IMR-90 (cell line): ENCODE results near the gene SOBP. TPM values are rescaled to one million over a fixed set of nuclear protein-coding genes. Genes with fewer than 3 reads are reported as not detected.

Experiments
- ATAC-seq: fragments of 200-7000 bp; cut with Tn5 transposase; 2 replicates; pipeline ENCODE4 v1.9.1; 2020; ENCODE audit warnings: low read depth, mild to moderate bottlenecking, moderate library complexity
- BruUV-seq: library from RNA; stranded (reverse); fragments of 400-500 nt; replicated peaks from 2 replicates; lab custom pipeline; 2021; lab: Mats Ljungman, UMichigan
- CTCF ChIA-PET: fragments of 300-600 bp; formaldehyde crosslinking; extraction: SDS; loops from one replicate; lab custom pipeline; 2021; ENCODE audit warnings: antibody characterized with exemption; lab: Yijun Ruan, JAX
- POLR2A ChIA-PET: fragments of 300-600 bp; sonication (Branson Sonifier 250); formaldehyde crosslinking; loops from one replicate; lab custom pipeline; 2022; ENCODE audit warnings: antibody characterized with exemption; ENCODE audit not compliant: unreplicated experiment; lab: Charles Lee
- DNase-seq: peaks from one replicate; pipeline ENCODE4 v3.0.0; 2013
- H2AFZ ChIP-seq: replicated peaks from 2 replicates; pipeline ENCODE3; 2013; ENCODE audit warnings: low read length, mild to moderate bottlenecking; ENCODE audit not compliant: poor library complexity
- H2AK5ac ChIP-seq: 2 replicates; pipeline ENCODE4 v1.6.1; 2013; ENCODE audit warnings: low read depth, low read length, inconsistent platforms
- H2AK9ac ChIP-seq: replicated peaks from 2 replicates; pipeline ENCODE3; 2013; ENCODE audit warnings: mild to moderate bottlenecking, low read depth, low read length, moderate library complexity; ENCODE audit not compliant: poor library complexity
- H2BK120ac ChIP-seq: 2 replicates; pipeline ENCODE4 v1.6.1; 2013; ENCODE audit warnings: low read depth, low read length, inconsistent platforms
- H2BK15ac ChIP-seq: 3 replicates; pipeline ENCODE4 v1.6.1; 2013; ENCODE audit warnings: low read depth, low read length, inconsistent platforms
- H2BK20ac ChIP-seq: 2 replicates; pipeline ENCODE4 v1.6.1; 2013; ENCODE audit warnings: low read depth, mild to moderate bottlenecking, inconsistent platforms, low read length, moderate library complexity
- H2BK5ac ChIP-seq: 2 replicates; pipeline ENCODE4 v1.6.1; 2013; ENCODE audit warnings: mild to moderate bottlenecking, low read depth, low read length, inconsistent platforms; ENCODE audit not compliant: poor library complexity, severe bottlenecking
- H3K14ac ChIP-seq: replicated peaks from 2 replicates; pipeline ENCODE4 v1.6.1; 2013; ENCODE audit warnings: low read depth, low read length, inconsistent platforms
- H3K18ac ChIP-seq: 2 replicates; pipeline ENCODE4 v1.6.1; 2013; ENCODE audit warnings: low read depth, low read length, control low read depth
- H3K23ac ChIP-seq: 2 replicates; pipeline ENCODE4 v1.6.1; 2013; ENCODE audit warnings: low read depth, low read length, inconsistent platforms
- H3K27ac ChIP-seq: 2 replicates; pipeline ENCODE4 v1.5.1; 2013; ENCODE audit warnings: mild to moderate bottlenecking, control low read depth, low read length; ENCODE audit not compliant: insufficient read depth
- H3K27me3 ChIP-seq: 2 replicates; pipeline ENCODE4 v1.6.1; 2013; ENCODE audit warnings: low read length; ENCODE audit not compliant: control insufficient read depth, insufficient read depth
- H3K36me3 ChIP-seq: 2 replicates; pipeline ENCODE4 v1.6.1; 2013; ENCODE audit warnings: low read length, mixed read lengths; ENCODE audit not compliant: control insufficient read depth, insufficient read depth
- H3K4ac ChIP-seq: 2 replicates; pipeline ENCODE4 v1.6.1; 2013; ENCODE audit warnings: low read depth, low read length, inconsistent platforms
- H3K4me1 ChIP-seq: 2 replicates; pipeline ENCODE4 v1.6.1; 2013; ENCODE audit warnings: low read length, mixed read lengths; ENCODE audit not compliant: control insufficient read depth, insufficient read depth
- H3K4me2 ChIP-seq: 2 replicates; pipeline ENCODE4 v1.6.1; 2013; ENCODE audit warnings: low read depth, mild to moderate bottlenecking, control low read depth, low read length, moderate library complexity
- H3K4me3 ChIP-seq: 2 replicates; pipeline ENCODE4 v1.5.1; 2013; ENCODE audit warnings: low read depth, mild to moderate bottlenecking, control low read depth, low read length, moderate library complexity; ENCODE audit not compliant: insufficient read depth
- H3K56ac ChIP-seq: 2 replicates; pipeline ENCODE4 v1.6.1; 2013; ENCODE audit warnings: low read length, inconsistent platforms; ENCODE audit not compliant: insufficient read depth; ENCODE audit errors: extremely low read depth
- H3K79me1 ChIP-seq, 2 experiments: 2 replicates each; pipeline ENCODE4 v1.6.1; 2013; ENCODE audit warnings: low read length in 2 of 2, inconsistent platforms in 1 of 2, low read depth in 1 of 2
- H3K9ac ChIP-seq: 2 replicates; pipeline ENCODE4 v1.6.1; 2013; ENCODE audit warnings: low read depth, low read length, control low read depth
- H3K9me1 ChIP-seq: 2 replicates; pipeline ENCODE4 v1.6.1; 2013; ENCODE audit warnings: low read length, inconsistent platforms; ENCODE audit not compliant: insufficient read depth
- H3K9me3 ChIP-seq: 2 replicates; pipeline ENCODE4 v1.6.1; 2013; ENCODE audit warnings: low read length; ENCODE audit not compliant: control insufficient read depth, insufficient read depth
- H4K20me1 ChIP-seq: 2 replicates; pipeline ENCODE4 v1.6.1; 2013; ENCODE audit warnings: low read length, inconsistent platforms; ENCODE audit not compliant: insufficient read depth
- H4K5ac ChIP-seq: 2 replicates; pipeline ENCODE4 v1.6.1; 2013; ENCODE audit warnings: mild to moderate bottlenecking, low read depth, low read length, control low read depth
- H4K8ac ChIP-seq, 2 experiments: 2 replicates each; pipeline ENCODE4 v1.6.1; 2013; ENCODE audit warnings: low read depth in 2 of 2, low read length in 2 of 2, control low read depth in 1 of 2, inconsistent platforms in 1 of 2
- H4K91ac ChIP-seq: 2 replicates; pipeline ENCODE4 v1.6.1; 2013; ENCODE audit warnings: low read depth, low read length, inconsistent platforms; ENCODE audit not compliant: insufficient read depth
- BHLHE40 ChIP-seq: fragments of 150-350 bp; IDR thresholded peaks from 2 replicates; pipeline ENCODE4 v1.6.1; 2016; ENCODE audit warnings: mild to moderate bottlenecking, low read depth, low read length
- CHD1 ChIP-seq: IDR thresholded peaks from 2 replicates; pipeline ENCODE4 v1.6.1; 2012; ENCODE audit warnings: low read depth, low read length, improper control_type of control experiment
- FOS ChIP-seq: fragments of 150-350 bp; IDR thresholded peaks from 2 replicates; pipeline ENCODE4 v1.6.1; 2016; ENCODE audit warnings: low read depth, low read length
- NFE2L2 ChIP-seq: fragments of 150-350 bp; IDR thresholded peaks from 2 replicates; pipeline ENCODE4 v1.6.1; 2016; ENCODE audit warnings: low read depth, mild to moderate bottlenecking, low read length
- RFX5 ChIP-seq: IDR thresholded peaks from 2 replicates; pipeline ENCODE4 v1.8.0; 2012; ENCODE audit warnings: low read depth, mild to moderate bottlenecking, low read length, moderate library complexity
- WGBS, 2 experiments: methylation state at CpG; one replicate each; pipeline versions ENCODE4 v1.1.5 to v1.1.7; 2013; ENCODE audit warnings: missing lambda C conversion rate in 2 of 2; ENCODE audit not compliant: insufficient read length in 1 of 2; ENCODE audit errors: extremely low coverage in 2 of 2; 5-methylcytosine and 5-hydroxymethylcytosine counted together
- dilution Hi-C: fragments of 300-500 bp; cut with HindIII; formaldehyde crosslinking; loops from one replicate; pipeline ENCODE4 v1.14.3; 2018; ENCODE audit warnings: low sequenced_read_pairs; ENCODE audit not compliant: unreplicated experiment
- in situ Hi-C: fragments of 300-500 bp; cut with MboI; formaldehyde crosslinking; loops from 3 replicates; pipeline ENCODE4 v1.14.3; 2019; ENCODE audit warnings: low sequenced_read_pairs, inconsistent platforms, mixed read lengths
- intact Hi-C: fragments of 100-400 bp; cut with micrococcal nuclease; formaldehyde crosslinking; loops from 2 replicates; pipeline ENCODE4 v1.10.0; 2022
- polyA plus RNA-seq, 3 experiments: library from polyadenylated mRNA; depleted of rRNA; stranded (reverse); fragments of >200 nt; gene quantifications; 2 replicates each; pipeline ENCODE4 v1.2.3, GENCODE V29; 2012; ENCODE audit warnings: low replicate concordance in 1 of 3
- total RNA-seq: library from RNA; depleted of rRNA; stranded (reverse); fragments of >200 nt; gene quantifications from 2 replicates; pipeline ENCODE4 v1.2.3, GENCODE V29; 2012

Gene SOBP
- total and polyA plus RNA-seq, 2 of the 4 experiments (the other 2 are of a cell fraction), result 0.60 to 0.72 TPM

GRCh38 chr6:107587451-107587850 lies 97.5 kb downstream of the SOBP start:
- Histone ChIP-seq H4K5ac (no peak overlapping the region), H3K79me1 (no peaks in the 10 kb centered on the region), H3K27ac (no peak overlapping the region), H4K20me1 (no peaks in the 10 kb centered on the region), H3K4me1 (no peaks in the 10 kb centered on the region), H3K18ac (no peak overlapping the region), H2BK120ac (no peak overlapping the region), H3K23ac (no peak overlapping the region), H3K9me3 (no peaks in the 10 kb centered on the region), H3K4me2 (no peak overlapping the region), H3K14ac (no peak overlapping the region), H4K8ac (no peak overlapping the region), H4K91ac (no peak overlapping the region), H2AK9ac (no peak overlapping the region), H2BK15ac (no peak overlapping the region), H2AFZ (no peak overlapping the region), H3K9ac (no peak overlapping the region), H2BK20ac (no peak overlapping the region), H3K4me3 (no peak overlapping the region), H2AK5ac (no peak overlapping the region), H3K56ac (no peak overlapping the region), H3K36me3 (no peaks in the 10 kb centered on the region), H3K4ac (no peak overlapping the region), H3K9me1 (no peaks in the 10 kb centered on the region), H3K27me3 (peaks cover 1% of the 10 kb centered on the region; the same call in 1 of the 2 replicates), H2BK5ac (no peak overlapping the region)
- ChIA-PET POLR2A (no interaction called here), CTCF (interaction anchor here (1.5 kb wide), 1 partner anchor 11 kb away, joined by 5 read pairs; no protein-coding TSS in a partner anchor)
- ATAC-seq, result no peak
- DNase-seq, result no peak
- TF ChIP-seq RFX5 (no peak), FOS (no peak), NFE2L2 (no peak), BHLHE40 (no peak), CHD1 (no peak)
- no TSS peak for BruUV-seq
- no CpG with 5 or more reads among the region's 5 CpGs for WGBS, 2 experiments
- intact Hi-C loops, result no loop called here
- dilution Hi-C loops, result no loop called here
- in situ Hi-C loops, result no loop called here
